GM18909 (cell line): ENCODE data around the gene TMEM150B.
A peak's percentile ranks its signal among the peaks of the same experiment; 100 is the strongest.

Source experiments
- ATAC-seq: cut with Tn5 transposase; IDR thresholded peaks from one replicate; pipeline ENCODE4 v1.9.1; 2021; ENCODE audit warnings: mild to moderate bottlenecking; ENCODE audit not compliant: unreplicated experiment, poor library complexity

The TMEM150B gene

DNA sequence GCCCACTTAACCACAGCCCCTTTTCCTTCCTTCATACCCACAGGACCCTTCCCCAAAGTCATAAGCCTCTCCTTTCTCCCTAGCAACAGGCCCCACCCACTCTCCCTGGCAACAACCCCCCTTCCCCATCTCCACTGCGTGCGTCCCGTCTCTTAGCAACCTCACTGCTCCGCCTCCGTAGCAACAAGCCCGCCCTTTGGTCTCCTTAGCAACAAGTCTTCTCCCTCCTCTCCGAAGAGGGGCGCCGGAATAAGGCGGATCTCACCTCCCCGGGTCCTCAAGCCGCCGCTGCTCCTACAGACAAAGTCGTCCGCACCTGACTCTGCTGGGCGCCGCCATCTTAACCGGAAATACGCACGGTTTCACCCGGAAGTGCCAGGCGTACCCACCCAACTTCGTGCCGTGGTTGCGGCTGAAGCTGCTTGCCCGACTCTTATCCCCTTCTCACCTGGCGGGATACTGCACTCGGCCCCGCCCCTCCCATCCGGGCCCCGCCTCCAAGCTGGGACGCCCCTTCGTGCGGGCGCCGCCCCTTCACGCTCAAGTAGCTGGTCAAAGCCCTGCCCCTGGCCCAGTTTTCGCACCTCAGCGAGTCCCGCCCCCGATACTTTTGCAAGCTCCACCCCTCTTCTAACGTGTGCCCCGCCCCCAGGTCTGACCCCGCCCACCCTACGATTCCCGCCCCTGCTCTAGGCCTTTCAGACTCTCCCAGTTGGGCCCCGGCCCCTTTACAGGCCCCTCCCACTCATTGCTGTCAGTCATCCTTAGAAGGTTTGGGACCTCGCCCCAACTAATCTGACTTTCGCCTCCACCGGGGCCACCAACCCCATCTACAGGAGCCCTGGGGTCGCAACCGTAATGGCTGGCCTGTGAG, 45.1 kb downstream of the TMEM150B start, which contains the start of gene HSPBP1:
HSPBP1 (minus strand) TSS at position 341 of the 874 bp plus-strand sequence. CDS start 502 bp downstream, outside the sequence.
- peak; percentile 77 for ATAC-seq

DNA sequence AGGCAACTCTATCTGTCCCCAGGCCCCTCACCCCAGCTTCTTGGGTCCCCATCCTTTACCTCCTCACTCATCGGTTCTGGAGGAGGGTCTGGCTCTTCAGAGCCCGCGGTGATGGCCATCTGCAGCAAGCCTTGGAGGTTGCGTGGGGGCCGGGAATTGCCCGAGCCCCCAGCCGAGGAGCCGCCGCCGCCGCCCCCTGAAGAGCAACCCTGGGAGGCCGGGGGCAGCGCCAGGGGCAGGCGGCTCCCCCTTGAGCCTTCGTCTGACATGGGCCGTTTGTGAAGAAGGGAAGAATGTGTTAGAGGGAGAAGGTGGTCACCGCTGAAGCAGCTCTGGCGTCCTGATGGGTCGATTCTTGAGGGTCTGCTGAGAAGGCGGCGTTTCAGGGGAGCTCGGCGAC, 45.8 kb downstream of the TMEM150B start:
- ATAC-seq = no peak

GRCh38 chr19:55278391-55279135, 46.6 kb downstream of the TMEM150B start:
- ATAC-seq = no peak

DNA sequence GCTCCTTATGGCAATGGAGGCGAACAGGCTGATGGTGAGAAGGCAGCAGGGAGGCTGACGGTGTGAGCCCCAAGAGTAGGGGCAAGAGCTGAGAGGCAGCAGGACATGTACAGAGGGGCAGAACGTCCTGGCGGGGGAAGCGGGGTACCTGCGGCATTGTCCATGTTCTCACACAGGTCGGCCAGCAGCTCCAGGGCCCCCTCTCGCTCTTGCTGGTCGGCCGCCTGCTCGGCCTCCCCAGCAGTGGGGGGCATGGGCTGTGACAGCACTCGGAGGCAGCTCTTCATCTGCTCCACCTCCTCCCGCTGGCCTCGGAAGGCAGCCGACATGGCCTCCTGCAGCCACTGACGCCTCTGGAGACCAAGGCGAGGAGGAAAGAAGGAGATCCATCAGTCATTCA, 47.6 kb downstream of the TMEM150B start:
- ATAC-seq = no peak

DNA sequence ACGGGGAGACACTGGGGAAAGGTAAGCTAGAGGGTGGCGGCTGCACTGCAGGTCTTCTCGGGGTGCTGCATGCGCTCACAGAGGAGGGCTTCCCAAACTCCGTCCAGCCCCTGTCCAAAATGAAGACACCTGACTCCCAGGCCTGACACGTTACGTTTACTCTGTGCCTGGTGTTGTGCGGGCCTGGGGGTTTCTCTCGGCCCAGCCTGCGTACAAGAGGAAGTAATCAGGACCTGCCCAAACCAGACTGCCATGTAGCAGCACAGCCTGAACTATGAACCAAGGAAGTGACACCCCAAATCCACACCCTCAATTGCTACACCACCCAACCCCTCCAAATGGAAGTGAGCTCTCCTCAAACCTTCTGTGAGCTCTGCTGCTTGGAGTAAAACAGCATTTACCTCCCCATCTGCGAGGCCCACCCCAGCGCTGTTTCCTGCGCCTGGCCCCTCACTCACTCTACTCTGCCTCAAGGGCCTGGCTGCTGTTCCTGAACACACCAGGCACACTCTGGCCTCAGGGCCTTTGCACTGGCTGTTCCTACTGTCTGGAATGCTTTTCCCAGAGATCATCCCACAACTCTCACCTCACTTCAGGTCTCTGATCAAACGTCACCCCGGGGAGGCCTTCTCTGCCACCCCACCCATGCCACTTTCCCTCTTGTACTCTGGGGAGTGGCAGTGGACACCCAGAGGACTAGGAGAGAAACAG, 48.3 kb downstream of the TMEM150B start:
- no peak for ATAC-seq

GRCh38 chr19:55275851-55276719, 49.1 kb downstream of the TMEM150B start:
- ATAC-seq = peak; percentile 48

DNA sequence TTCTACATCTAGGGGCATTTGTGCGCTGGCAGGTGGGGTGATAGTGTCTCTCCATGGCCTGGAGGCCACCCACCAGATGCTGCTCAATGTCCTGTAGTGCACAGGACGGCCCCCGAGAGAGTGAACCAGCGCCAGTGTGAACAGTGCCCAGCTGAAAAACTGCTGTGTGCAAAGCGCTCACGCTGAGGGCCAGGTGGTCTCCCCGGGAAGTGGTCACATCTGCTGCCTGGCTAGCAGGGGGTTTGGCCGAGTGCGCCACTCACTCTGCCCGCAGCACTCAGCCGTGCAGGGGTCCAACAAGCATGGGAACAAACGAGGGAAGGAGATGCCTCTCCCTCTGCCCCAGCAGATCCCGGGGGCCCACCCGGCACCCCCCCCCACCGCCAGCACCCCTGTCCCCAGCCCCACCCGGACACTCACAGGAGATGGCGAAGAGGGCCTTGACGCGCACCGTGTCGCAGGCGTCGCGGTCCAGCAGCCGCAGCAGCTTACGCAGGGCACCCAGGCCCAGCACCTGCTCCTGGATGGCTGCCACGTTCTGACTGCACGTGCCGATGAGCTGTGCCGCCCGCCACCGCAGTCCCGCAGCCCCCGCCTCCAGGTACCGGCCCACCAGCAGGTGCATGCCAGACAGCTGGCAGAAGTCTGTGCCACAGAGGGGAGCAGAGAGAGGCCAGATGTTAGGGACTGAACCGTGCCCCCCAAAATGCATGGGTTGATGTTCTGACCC, 51.0 kb downstream of the TMEM150B start:
- ATAC-seq = no peak

DNA sequence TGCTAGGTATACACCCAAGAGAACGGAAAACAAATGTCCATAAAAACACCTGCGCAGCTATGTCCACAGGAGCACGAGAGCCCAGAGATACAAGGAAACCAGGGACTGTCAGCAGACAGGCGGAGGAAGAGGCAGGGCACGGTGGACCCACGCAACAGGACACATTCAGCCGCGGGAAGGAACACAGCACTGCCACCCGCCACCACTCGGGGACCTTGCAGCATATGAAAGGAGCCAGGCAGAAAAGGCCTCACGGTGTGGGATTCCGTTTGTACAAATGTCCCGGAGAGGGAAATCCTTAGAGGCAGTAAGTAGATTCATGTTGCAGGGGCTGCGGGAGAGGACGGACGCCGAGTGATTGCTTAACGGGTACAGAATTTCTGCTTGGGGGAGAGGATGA, 53.0 kb downstream of the TMEM150B start:
- ATAC-seq = no peak

DNA sequence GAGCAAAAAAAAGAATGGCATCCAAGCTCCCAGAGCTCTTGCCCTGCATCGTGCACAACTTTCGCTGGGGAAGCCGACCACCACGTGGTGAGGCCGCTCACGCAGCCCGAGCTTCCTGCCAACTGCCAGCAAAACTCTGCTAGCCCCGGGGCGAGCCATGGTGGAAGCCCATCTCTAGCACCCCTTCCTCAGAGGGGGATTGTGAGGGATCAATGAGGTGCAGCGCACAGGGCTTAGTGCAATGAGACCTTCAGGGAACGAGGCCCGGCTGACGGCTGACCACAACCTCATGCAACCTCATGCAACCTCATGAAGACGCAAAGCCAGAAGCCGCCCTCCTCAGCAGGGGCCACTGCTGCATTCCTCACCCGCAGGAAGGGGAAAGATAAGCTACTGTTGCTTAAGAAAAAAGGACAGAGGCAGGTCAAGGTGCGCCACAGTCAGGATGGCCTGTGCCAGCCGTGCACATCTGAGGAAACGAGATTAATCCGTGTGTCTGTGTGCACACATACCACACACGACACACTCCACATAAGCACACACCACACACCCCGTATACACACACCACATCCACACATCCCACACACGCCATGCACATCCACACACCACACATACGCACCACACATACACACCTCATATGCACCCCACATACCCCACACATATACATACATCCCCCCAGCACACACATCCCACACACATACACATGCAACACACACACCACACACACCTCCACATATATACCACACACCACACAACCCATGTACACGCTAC, 54.8 kb downstream of the TMEM150B start:
- no peak for ATAC-seq

DNA sequence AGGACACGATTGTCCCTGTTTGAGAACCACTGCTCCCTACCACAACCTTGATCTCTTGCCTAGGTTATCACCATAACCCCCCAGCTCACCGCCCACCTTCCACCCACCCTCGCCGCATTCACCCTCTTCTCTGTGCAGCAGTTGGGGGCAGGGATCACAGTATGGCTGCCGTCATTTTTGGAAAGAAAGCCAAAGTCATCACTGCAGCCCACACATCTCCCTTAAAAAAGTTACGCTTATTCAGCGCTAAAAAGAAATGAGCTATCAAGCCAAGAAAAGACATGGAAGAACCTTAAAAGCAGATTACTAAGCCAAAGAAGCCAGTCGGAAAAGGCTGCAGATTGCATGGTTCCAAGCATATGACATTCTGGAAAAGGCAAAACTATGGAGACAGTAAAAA, 55.8 kb downstream of the TMEM150B start:
- ATAC-seq = no peak

- ATAC-seq = no peak
Measured at GRCh38 chr19:55266840-55267239, 58.3 kb downstream of the TMEM150B start.

GRCh38 chr19:55266404-55266803, 58.7 kb downstream of the TMEM150B start:
- no peak for ATAC-seq

DNA sequence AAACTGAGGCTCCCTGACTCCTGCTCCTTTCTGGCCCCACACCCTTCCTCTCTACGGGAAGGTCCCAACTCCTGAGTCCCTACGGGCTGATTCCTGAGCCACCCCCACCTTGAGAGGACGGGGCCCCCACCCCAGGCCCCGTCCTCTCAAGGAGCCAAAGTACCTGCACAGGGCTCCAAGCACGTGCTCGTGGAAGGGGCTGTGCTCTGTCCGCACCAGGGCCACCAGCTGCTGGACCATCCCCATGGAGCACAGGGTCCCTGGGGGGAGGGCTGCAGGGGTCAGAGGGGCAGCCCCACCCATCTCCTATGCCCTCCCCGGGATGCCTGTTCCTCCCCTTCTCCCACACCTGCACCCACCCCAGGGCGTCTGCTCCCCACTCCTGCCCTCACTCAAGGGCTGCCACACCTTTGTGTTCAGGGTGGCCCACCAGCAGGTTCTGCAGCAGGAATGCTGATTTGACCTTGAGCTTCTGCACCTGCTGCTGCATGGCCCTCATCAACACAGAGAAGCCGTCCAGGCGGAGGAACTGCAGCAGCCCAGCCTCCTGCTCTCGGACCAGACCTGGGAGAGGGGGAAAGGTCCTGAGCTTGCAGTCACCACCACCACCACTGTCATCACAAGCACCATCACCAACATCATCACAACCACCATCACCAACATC, 59.3 kb downstream of the TMEM150B start:
- no peak for ATAC-seq

- no peak for ATAC-seq
Measured at GRCh38 chr19:55265173-55265572, 60.0 kb downstream of the TMEM150B start.

DNA sequence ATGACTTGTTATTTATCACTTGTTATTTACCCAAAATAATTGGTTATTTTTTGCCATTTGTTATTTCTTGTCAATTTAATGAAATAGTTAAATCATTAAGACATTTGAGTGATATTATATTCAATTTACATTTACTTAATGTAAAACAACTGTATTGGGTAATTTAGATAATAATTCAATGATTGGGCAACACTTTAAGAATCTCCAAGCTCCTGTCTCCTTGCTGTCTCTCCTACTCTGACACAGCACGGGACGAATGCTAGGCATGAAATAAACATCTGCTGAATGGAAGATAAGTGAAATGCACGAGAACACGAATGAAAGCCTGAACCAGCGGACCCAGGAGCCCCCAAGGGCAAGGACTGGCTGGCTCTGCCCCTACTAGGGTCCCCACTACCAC, 60.6 kb downstream of the TMEM150B start:
- ATAC-seq = no peak
